Endothelial cell of umbilical vein (primary cell): ENCODE data around the gene NOL6. TPM values are rescaled to one million over a fixed set of nuclear protein-coding genes. Genes with fewer than 3 reads are reported as not detected.

ENCODE experiments used
- BruUV-seq: library from RNA; stranded (reverse); fragments of 400-500 nt; replicated peaks from 2 replicates; lab custom pipeline; 2021; lab: Mats Ljungman, UMichigan
- CTCF ChIA-PET: fragments of 300-600, 350-600 bp; sonication (Branson Sonifier 250); formaldehyde crosslinking; loops from one replicate; lab custom pipeline; 2021; ENCODE audit warnings: antibody characterized with exemption, inconsistent platforms; lab: Charles Lee
- POLR2A ChIA-PET: fragments of 300-600, 350-600 bp; sonication (Branson Sonifier 250); formaldehyde crosslinking; loops from one replicate; lab custom pipeline; 2021; ENCODE audit warnings: antibody characterized with exemption, inconsistent platforms; lab: Charles Lee
- DNase-seq: peaks from one replicate; pipeline ENCODE4 v3.0.0-alpha.2; 2011; ENCODE audit warnings: low read depth, low spot score
- FAIRE-seq: peaks from 2 replicates; lab custom pipeline; 2011; peaks lifted over from hg19 to GRCh38; lab: Jason Lieb, UNC
- H2AFZ ChIP-seq: 2 replicates; pipeline ENCODE4 v1.6.0; 2012; ENCODE audit warnings: low read depth, low read length, control low read depth, inconsistent platforms
- H3K27ac ChIP-seq: 2 replicates; pipeline ENCODE4 v1.5.1; 2011; ENCODE audit warnings: low read depth, mild to moderate bottlenecking, control low read depth, low read length, moderate library complexity; ENCODE audit not compliant: insufficient read depth
- H3K27me3 ChIP-seq, 2 experiments: 2 replicates each; pipeline versions ENCODE4 v1.6.0 to v1.6.1; 2011; ENCODE audit warnings: low read length in 2 of 2, mixed read lengths in 1 of 2; ENCODE audit not compliant: control insufficient read depth in 2 of 2, insufficient read depth in 2 of 2
- H3K36me3 ChIP-seq, 2 experiments: 2 replicates in 1 of 2; 3 replicates in 1 of 2; pipeline ENCODE4 v1.5.1; 2011; ENCODE audit warnings: low read length in 2 of 2, mild to moderate bottlenecking in 1 of 2, moderate library complexity in 1 of 2; ENCODE audit not compliant: control insufficient read depth in 2 of 2, insufficient read depth in 2 of 2; ENCODE audit errors: extremely low read depth in 1 of 2
- H3K4me1 ChIP-seq: 3 replicates; pipeline ENCODE4 v1.5.1; 2011; ENCODE audit warnings: mild to moderate bottlenecking, low read length; ENCODE audit not compliant: control insufficient read depth, insufficient read depth; ENCODE audit errors: extremely low read depth
- H3K4me2 ChIP-seq: 2 replicates; pipeline ENCODE4 v1.6.1; 2011; ENCODE audit warnings: low read length, control low read depth, mixed read lengths; ENCODE audit not compliant: insufficient read depth
- H3K4me3 ChIP-seq, 3 experiments: fragments of 200-600 bp in 1 of 3; sonication (generic), shearing (Covaris generic) in 1 of 3; replicated peaks in 1 of 3; 2 replicates each; pipeline ENCODE4 v1.5.1; 2011 to 2016; ENCODE audit warnings: control low read depth in 3 of 3, low read length in 3 of 3, mild to moderate bottlenecking in 2 of 3, inconsistent platforms in 1 of 3, low read depth in 1 of 3, moderate library complexity in 1 of 3; ENCODE audit not compliant: insufficient read depth in 1 of 3
- H3K79me2 ChIP-seq: 2 replicates; pipeline ENCODE4 v1.6.0; 2012; ENCODE audit warnings: low read length, inconsistent platforms; ENCODE audit not compliant: control insufficient read depth, insufficient read depth
- H3K9ac ChIP-seq: replicated peaks from 2 replicates; pipeline ENCODE3; 2011; ENCODE audit warnings: low read length, control low read depth; ENCODE audit not compliant: insufficient read depth; ENCODE audit errors: extremely low read depth
- H3K9me1 ChIP-seq: replicated peaks from 3 replicates; pipeline ENCODE4 v1.6.0; 2011; ENCODE audit warnings: mild to moderate bottlenecking, low read length; ENCODE audit not compliant: control insufficient read depth, insufficient read depth; ENCODE audit errors: extremely low read depth
- H3K9me3 ChIP-seq: replicated peaks from 2 replicates; pipeline ENCODE4 v1.5.1; 2012; ENCODE audit warnings: low read length, inconsistent platforms; ENCODE audit not compliant: control insufficient read depth, insufficient read depth
- H4K20me1 ChIP-seq: replicated peaks from 2 replicates; pipeline ENCODE3; 2011; ENCODE audit warnings: mild to moderate bottlenecking, low read length; ENCODE audit not compliant: control insufficient read depth, insufficient read depth; ENCODE audit errors: extremely low read depth
- EZH2 ChIP-seq: IDR thresholded peaks from 2 replicates; pipeline ENCODE4 v1.6.1; 2012; ENCODE audit warnings: borderline replicate concordance, low read depth, mild to moderate bottlenecking, moderate library complexity, low read length, inconsistent platforms; ENCODE audit not compliant: severe bottlenecking
- FOS ChIP-seq: IDR thresholded peaks from 2 replicates; pipeline ENCODE4 v1.6.1; 2011; ENCODE audit warnings: mild to moderate bottlenecking, low read length, moderate library complexity, borderline replicate concordance; ENCODE audit not compliant: insufficient read depth
- GATA2 ChIP-seq: IDR thresholded peaks from 2 replicates; pipeline ENCODE4 v1.7.0; 2011; ENCODE audit warnings: low read depth, mild to moderate bottlenecking, moderate library complexity, mixed read lengths, low read length; ENCODE audit not compliant: insufficient read length, insufficient read depth
- JUN ChIP-seq: IDR thresholded peaks from 2 replicates; pipeline ENCODE4 v1.6.1; 2011; ENCODE audit warnings: borderline replicate concordance, low read depth; ENCODE audit not compliant: insufficient read length, insufficient read depth
- MYC ChIP-seq: IDR thresholded peaks from one replicate; pipeline ENCODE4 v1.6.1; 2011; ENCODE audit warnings: mild to moderate bottlenecking, low read depth, low read length
- POLR2A ChIP-seq: IDR thresholded peaks from 2 replicates; pipeline ENCODE4 v1.6.1; 2012; ENCODE audit warnings: low read depth, mild to moderate bottlenecking, control low read depth, low read length
- POLR2AphosphoS5 ChIP-seq: IDR thresholded peaks from 2 replicates; pipeline ENCODE4 v1.6.1; 2012; ENCODE audit warnings: low read depth, mild to moderate bottlenecking, control low read depth, low read length, moderate library complexity; ENCODE audit not compliant: insufficient read depth
- dilution Hi-C: fragments of 300-500 bp; cut with MboI; formaldehyde crosslinking; loops from one replicate; pipeline ENCODE4 v1.15.0; 2019; ENCODE audit warnings: low sequenced_read_pairs; ENCODE audit not compliant: extremely low pct_ligation_motif_present
- intact Hi-C: fragments of 100-400 bp; cut with micrococcal nuclease; formaldehyde crosslinking; loops from one replicate; pipeline ENCODE4 v1.10.0; 2022
- microRNA-seq: library from miRNA; unstranded; fragments of <30 nt; microRNA quantifications from one replicate; pipeline ENCODE4 v1.2.0, GENCODE V29; 2021; ENCODE audit warnings: borderline number of aligned reads, borderline replicate concordance
- polyA plus RNA-seq, 4 experiments: library from polyadenylated mRNA; depleted of rRNA in 3 of 4; stranded (reverse) in 3 of 4; unstranded in 1 of 4; fragments of >200 nt; gene quantifications; 2 replicates each; pipeline versions ENCODE4 v1.2.1 to v1.2.3, GENCODE V29; 2011 to 2012; ENCODE audit warnings: missing spikeins in 1 of 4
- small RNA-seq: library from RNA; depleted of rRNA; stranded (forward); fragments of <200 nt; gene quantifications from one replicate; pipeline ENCODE3, GENCODE V24; 2012; ENCODE audit warnings: low replicate concordance, low read depth; ENCODE audit not compliant: insufficient read depth, insufficient read length
- total RNA-seq: library from RNA; stranded (reverse); gene quantifications from 2 replicates; pipeline ENCODE4 v1.2.3, GENCODE V29; 2021
- TF ChIP-seq, protein P1 (sequence below): IDR thresholded peaks from 2 replicates; pipeline ENCODE4 v1.6.1; 2011; ENCODE audit not compliant: insufficient read depth, insufficient read length
- TF ChIP-seq, protein P2 (sequence below), 2 donors: IDR thresholded peaks; 1 replicate in 1 of 2; 2 replicates in 1 of 2; pipeline ENCODE4 v1.5.1; 2011; ENCODE audit warnings: low read length in 2 of 2, mild to moderate bottlenecking in 2 of 2, moderate library complexity in 2 of 2, control low read depth in 1 of 2, inconsistent platforms in 1 of 2, low read depth in 1 of 2; ENCODE audit not compliant: insufficient read depth in 1 of 2; ENCODE audit errors: extremely low read depth in 1 of 2

Gene NOL6
- total and polyA plus RNA-seq, 2 donors (not counting 3 experiments of a cell fraction or from before 2014, with no cell fraction given), result 35.7 to 45.1 TPM

DNA sequence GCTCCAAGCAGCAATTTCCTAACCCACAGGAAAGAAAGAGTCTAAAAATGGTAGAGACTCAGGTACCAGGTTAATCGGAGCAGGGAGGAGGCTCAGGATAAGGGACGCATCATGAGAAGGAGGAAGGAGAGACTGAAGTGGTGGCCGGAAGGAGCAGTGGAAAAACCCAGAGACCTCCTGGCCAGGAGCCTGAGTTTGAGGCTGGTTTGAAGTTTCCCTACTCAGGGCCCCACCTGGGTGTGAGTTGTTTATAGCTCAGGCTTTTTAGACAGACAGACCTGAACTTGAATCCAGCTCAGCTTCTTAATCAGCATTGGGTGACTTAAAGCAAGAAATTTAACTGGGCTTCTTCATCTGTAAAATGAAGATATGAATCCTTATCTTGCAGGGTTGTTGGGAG lies 59.5 kb downstream of the NOL6 start:
- H3K79me2 ChIP-seq, result no peaks in the 10 kb centered on the region
- ChIA-PET POLR2A (interaction anchor here (0.8 kb wide), 1 partner anchor 59 kb away, joined by 3 read pairs; the partner anchor contains the start of gene NOL6), CTCF (interaction anchor here (0.9 to 9.3 kb wide), 10 partner anchors 10 to 129 kb away, joined by 3 to 164 read pairs (median 11); partner anchors contain the start of genes AQP3 and AQP7)
- H3K27me3 ChIP-seq, result no peaks in the 10 kb centered on the region
- FAIRE-seq (no peak), DNase-seq (no peak)
- H2AFZ ChIP-seq, result no peak overlapping the region
- no peaks in the 10 kb centered on the region for H3K4me1 ChIP-seq
- H3K4me3 ChIP-seq, result no peak overlapping the region
- H3K9ac ChIP-seq, result no peak overlapping the region
- H3K36me3 ChIP-seq, result no peaks in the 10 kb centered on the region
- dilution Hi-C loops (no loop called here), intact Hi-C loops (no loop called here)
- no peak overlapping the region for H3K4me2 ChIP-seq
- H3K9me1 ChIP-seq, result no peaks in the 10 kb centered on the region
- H3K27ac ChIP-seq, result no peak overlapping the region
- H3K9me3 ChIP-seq, result no peaks in the 10 kb centered on the region
- H4K20me1 ChIP-seq, result no peaks in the 10 kb centered on the region
- no peak for TF ChIP-seq FOS
- no peak for TF ChIP-seq POLR2AphosphoS5
- no peak for TF ChIP-seq EZH2
- TF ChIP-seq POLR2A, result no peak
- TF ChIP-seq, protein P1, sequence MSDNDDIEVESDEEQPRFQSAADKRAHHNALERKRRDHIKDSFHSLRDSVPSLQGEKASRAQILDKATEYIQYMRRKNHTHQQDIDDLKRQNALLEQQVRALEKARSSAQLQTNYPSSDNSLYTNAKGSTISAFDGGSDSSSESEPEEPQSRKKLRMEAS, result no peak
- no peak for TF ChIP-seq JUN
- TF ChIP-seq, protein P2, sequence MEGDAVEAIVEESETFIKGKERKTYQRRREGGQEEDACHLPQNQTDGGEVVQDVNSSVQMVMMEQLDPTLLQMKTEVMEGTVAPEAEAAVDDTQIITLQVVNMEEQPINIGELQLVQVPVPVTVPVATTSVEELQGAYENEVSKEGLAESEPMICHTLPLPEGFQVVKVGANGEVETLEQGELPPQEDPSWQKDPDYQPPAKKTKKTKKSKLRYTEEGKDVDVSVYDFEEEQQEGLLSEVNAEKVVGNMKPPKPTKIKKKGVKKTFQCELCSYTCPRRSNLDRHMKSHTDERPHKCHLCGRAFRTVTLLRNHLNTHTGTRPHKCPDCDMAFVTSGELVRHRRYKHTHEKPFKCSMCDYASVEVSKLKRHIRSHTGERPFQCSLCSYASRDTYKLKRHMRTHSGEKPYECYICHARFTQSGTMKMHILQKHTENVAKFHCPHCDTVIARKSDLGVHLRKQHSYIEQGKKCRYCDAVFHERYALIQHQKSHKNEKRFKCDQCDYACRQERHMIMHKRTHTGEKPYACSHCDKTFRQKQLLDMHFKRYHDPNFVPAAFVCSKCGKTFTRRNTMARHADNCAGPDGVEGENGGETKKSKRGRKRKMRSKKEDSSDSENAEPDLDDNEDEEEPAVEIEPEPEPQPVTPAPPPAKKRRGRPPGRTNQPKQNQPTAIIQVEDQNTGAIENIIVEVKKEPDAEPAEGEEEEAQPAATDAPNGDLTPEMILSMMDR (IDR thresholded peaks at IDR 0.05; ENCODE audit: extremely low read depth in 1 of 2, insufficient read depth in 1 of 2, low read depth in 1 of 2, low read length in 2 of 2), result no peak
- TF ChIP-seq MYC, result no peak
- TF ChIP-seq GATA2, result no peak
- no TSS peak for BruUV-seq

Small RNA genes lying within 50 kb of the gene (microRNA-seq; reads per million reads assigned to microRNA genes)
- gene MIR6851, result not detected

Small RNA genes lying within 50 kb of the gene (small RNA-seq; reads per million reads assigned to genes)
- gene AL356218.2, result not detected
- gene MIR6851, result not detected

Other genes starting within 250 kb of the NOL6 start
- not detected in 2 replicates for gene SPINK4, start 233.8 kb downstream of the NOL6 start, total RNA-seq
- gene SPINK4, start 233.8 kb downstream of the NOL6 start, polyA plus RNA-seq, result not detected in 2 replicates
- gene BAG1, start 209.2 kb downstream of the NOL6 start, total RNA-seq, result 87.4 and 98.7 TPM in 2 replicates
- gene BAG1, start 209.2 kb downstream of the NOL6 start, polyA plus RNA-seq, result 25.2 and 44.6 TPM in 2 replicates
- gene CHMP5, start 208.9 kb downstream of the NOL6 start, total RNA-seq, result 54.5 and 55.8 TPM in 2 replicates
- gene CHMP5, start 208.9 kb downstream of the NOL6 start, polyA plus RNA-seq, result 22.6 and 33.2 TPM in 2 replicates
- gene NFX1, start 183.4 kb downstream of the NOL6 start, total RNA-seq, result 21.7 and 22.1 TPM in 2 replicates
- gene NFX1, start 183.4 kb downstream of the NOL6 start, polyA plus RNA-seq, result 17.4 and 19.3 TPM in 2 replicates
- gene AQP7, start 71.4 kb downstream of the NOL6 start, total RNA-seq, result 2.3 and 3.7 TPM in 2 replicates
- gene AQP7, start 71.4 kb downstream of the NOL6 start, polyA plus RNA-seq, result not detected in 2 replicates
- gene AQP3, start 26.3 kb downstream of the NOL6 start, total RNA-seq, result 0.39 and 0.93 TPM in 2 replicates
- 1.8 and 1.9 TPM in 2 replicates for gene AQP3, start 26.3 kb downstream of the NOL6 start, polyA plus RNA-seq
- 10.9 and 12.2 TPM in 2 replicates for gene ANKRD18B, start 50.3 kb upstream of the NOL6 start, total RNA-seq
- gene ANKRD18B, start 50.3 kb upstream of the NOL6 start, polyA plus RNA-seq, result 0.92 and 1.4 TPM in 2 replicates